GM18517 (cell line): ENCODE measurements around the gene ACP6.

Experiments used
- ATAC-seq: cut with Tn5 transposase; IDR thresholded peaks from one replicate; pipeline ENCODE4 v1.9.1; 2021; ENCODE audit warnings: mild to moderate bottlenecking, moderate library complexity; ENCODE audit not compliant: unreplicated experiment

Gene ACP6

GRCh38 chr1:147652306-147652705, 18.0 kb downstream of the ACP6 start:
- ATAC-seq = no peak

- ATAC-seq = no peak
Measured at GRCh38 chr1:147651466-147651865, 18.9 kb downstream of the ACP6 start.

- ATAC-seq = no peak
Measured at GRCh38 chr1:147648933-147649332, 21.4 kb downstream of the ACP6 start.

GRCh38 chr1:147647796-147648633, 22.3 kb downstream of the ACP6 start:
- no peak for ATAC-seq

GRCh38 chr1:147643974-147644373, 26.4 kb downstream of the ACP6 start:
- ATAC-seq = no peak

- ATAC-seq = no peak
Measured at GRCh38 chr1:147641695-147642592, 28.4 kb downstream of the ACP6 start.

GRCh38 chr1:147641291-147641690, 29.0 kb downstream of the ACP6 start:
- ATAC-seq = no peak

GRCh38 chr1:147640553-147641165, 29.7 kb downstream of the ACP6 start:
- ATAC-seq = peak; percentile 66

- no peak for ATAC-seq
Measured at GRCh38 chr1:147636314-147636713, 34.0 kb downstream of the ACP6 start.

- no peak for ATAC-seq
Measured at GRCh38 chr1:147635342-147635741, 35.0 kb downstream of the ACP6 start.

- ATAC-seq = no peak
Measured at GRCh38 chr1:147634645-147635044, 35.7 kb downstream of the ACP6 start.

GRCh38 chr1:147633759-147634158, 36.6 kb downstream of the ACP6 start:
- ATAC-seq = no peak

- no peak for ATAC-seq
Measured at GRCh38 chr1:147631839-147632238, 38.5 kb downstream of the ACP6 start.

GRCh38 chr1:147630447-147630846, 39.9 kb downstream of the ACP6 start:
- ATAC-seq = no peak

- ATAC-seq = no peak
Measured at GRCh38 chr1:147630022-147630421, 40.3 kb downstream of the ACP6 start.

- ATAC-seq = no peak
Measured at GRCh38 chr1:147628441-147628840, 41.9 kb downstream of the ACP6 start.

- no peak for ATAC-seq
Measured at GRCh38 chr1:147627435-147628110, 42.8 kb downstream of the ACP6 start.

- no peak for ATAC-seq
Measured at GRCh38 chr1:147626739-147627138, 43.6 kb downstream of the ACP6 start.

GRCh38 chr1:147626291-147626690, 44.0 kb downstream of the ACP6 start:
- ATAC-seq = no peak

GRCh38 chr1:147625362-147625995, 44.8 kb downstream of the ACP6 start:
- no peak for ATAC-seq
